Measurements from ENCODE around the gene TAGAP. TPM values are rescaled to one million over a fixed set of nuclear protein-coding genes. Genes with fewer than 3 reads are reported as not detected.

The TAGAP gene
- total and polyA plus RNA-seq, 2 donors (not counting 1 experiment from before 2014, with no cell fraction given) = 167 to 242 TPM

- H3K4me2 ChIP-seq (replicated peaks; ENCODE audit: low read depth, low read length, poor library complexity, severe bottlenecking) = no peak overlapping the region
- H3K4me3 ChIP-seq (ENCODE audit: control extremely low read depth in 1 of 5, extremely low read depth in 1 of 5, insufficient read depth in 1 of 5, low read depth in 2 of 5, low read length in 4 of 5) = no peak overlapping the region
- H3K79me2 ChIP-seq (ENCODE audit: control insufficient read depth, insufficient read depth, low read length) = no peaks in the 10 kb centered on the region
- no peak for DNase-seq
- H3K27ac ChIP-seq (ENCODE audit: low read length in 2 of 2) = no peak overlapping the region
- no peak for ATAC-seq (ENCODE audit: low read depth)
- TF ChIP-seq EZH2 (IDR thresholded peaks at IDR 0.05; ENCODE audit: borderline replicate concordance, insufficient read depth, low read depth, low read length, poor library complexity, severe bottlenecking) (no peak), CTCF (IDR thresholded peaks at IDR 0.05) (no peak)
- H3K27me3 ChIP-seq (replicated peaks in 1 of 4; ENCODE audit: control extremely low read depth in 1 of 4, control insufficient read depth in 3 of 4, insufficient read depth in 4 of 4, low read length in 3 of 4) = no peaks in the 10 kb centered on the region
- Mint-ChIP-seq H3K4me1 (peaks cover 48% of the 10 kb centered on the region), H3K27me3 (no peaks in the 10 kb centered on the region), H3K9me3 (ENCODE audit: insufficient read depth) (no peaks in the 10 kb centered on the region), H3K4me3 (no peak overlapping the region), H3K27ac (peak overlapping the region; percentile 61)
- H2AFZ ChIP-seq (ENCODE audit: insufficient read depth, low read depth, low read length, poor library complexity, severe bottlenecking) = peak overlapping the region; percentile 61
- peaks cover 31 to 33% of the 10 kb centered on the region in 2 donors for H3K4me1 ChIP-seq (ENCODE audit: control insufficient read depth in 2 of 2, insufficient read depth in 2 of 2, low read length in 2 of 2)
- ChIA-PET POLR2A (interaction anchor here (0.6 kb wide), 1 partner anchor 74 kb away, joined by 3 read pairs; no protein-coding TSS in a partner anchor), CTCF (interaction anchor here (1.3 kb wide), 1 partner anchor 14 kb away, joined by 4 read pairs; no protein-coding TSS in a partner anchor)
- WGBS (ENCODE audit: insufficient coverage) = 68% methylated on average over 13 of the region's 13 CpGs
- H4K20me1 ChIP-seq (ENCODE audit: control insufficient read depth, insufficient read depth, low read length, poor library complexity, severe bottlenecking) = no peaks in the 10 kb centered on the region
- no peaks in the 10 kb centered on the region for H3K9me3 ChIP-seq (ENCODE audit: control extremely low read depth in 1 of 3, control insufficient read depth in 2 of 3, insufficient read depth in 1 of 3, low read length in 2 of 3)
- H3K9ac ChIP-seq (ENCODE audit: low read length) = no peak overlapping the region
- intact Hi-C loops (cut with micrococcal nuclease) = no loop called here
- H3K36me3 ChIP-seq (replicated peaks in 1 of 2; ENCODE audit: control extremely low read depth in 1 of 2, control insufficient read depth in 1 of 2, extremely low read depth in 1 of 2, insufficient read depth in 2 of 2, low read length in 1 of 2) = no peaks in the 10 kb centered on the region
Observed at GRCh38 chr6:159077123-159077522, 32.3 kb upstream of the TAGAP start.

- peaks cover 16 to 19% of the 10 kb centered on the region in 2 donors for H3K4me1 ChIP-seq (ENCODE audit: control insufficient read depth in 2 of 2, insufficient read depth in 2 of 2, low read length in 2 of 2)
- Mint-ChIP-seq H3K9me3 (ENCODE audit: insufficient read depth) (no peaks in the 10 kb centered on the region), H3K4me3 (no peak overlapping the region), H3K27me3 (no peaks in the 10 kb centered on the region), H3K4me1 (peaks cover 39% of the 10 kb centered on the region), H3K27ac (no peak overlapping the region)
- no peaks in the 10 kb centered on the region for H3K36me3 ChIP-seq (replicated peaks in 1 of 2; ENCODE audit: control extremely low read depth in 1 of 2, control insufficient read depth in 1 of 2, extremely low read depth in 1 of 2, insufficient read depth in 2 of 2, low read length in 1 of 2)
- DNase-seq = no peak
- no peak overlapping the region for H3K9ac ChIP-seq (ENCODE audit: low read length)
- WGBS (ENCODE audit: insufficient coverage) = 89% methylated on average over 8 of the region's 12 CpGs
- H3K4me3 ChIP-seq (ENCODE audit: control extremely low read depth in 1 of 5, extremely low read depth in 1 of 5, insufficient read depth in 1 of 5, low read depth in 2 of 5, low read length in 4 of 5) = no peak overlapping the region
- H3K27ac ChIP-seq (ENCODE audit: low read length in 2 of 2) = no peak overlapping the region
- intact Hi-C loops (cut with micrococcal nuclease) = no loop called here
- H3K27me3 ChIP-seq (replicated peaks in 1 of 4; ENCODE audit: control extremely low read depth in 1 of 4, control insufficient read depth in 3 of 4, insufficient read depth in 4 of 4, low read length in 3 of 4) = no peaks in the 10 kb centered on the region
- H2AFZ ChIP-seq (ENCODE audit: insufficient read depth, low read depth, low read length, poor library complexity, severe bottlenecking) = no peak overlapping the region
- no peaks in the 10 kb centered on the region for H3K9me3 ChIP-seq (ENCODE audit: control extremely low read depth in 1 of 3, control insufficient read depth in 2 of 3, insufficient read depth in 1 of 3, low read length in 2 of 3)
- TF ChIP-seq EZH2 (IDR thresholded peaks at IDR 0.05; ENCODE audit: borderline replicate concordance, insufficient read depth, low read depth, low read length, poor library complexity, severe bottlenecking) = no peak
- ChIA-PET CTCF (interaction anchor here (1.3 to 1.7 kb wide), 2 partner anchors 12 to 13 kb away, joined by 4 to 7 read pairs; no protein-coding TSS in a partner anchor), POLR2A (interaction anchor here (0.5 kb wide), 1 partner anchor 232 kb away, joined by 4 read pairs; no protein-coding TSS in a partner anchor)
- no peak for ATAC-seq (ENCODE audit: low read depth)
- H4K20me1 ChIP-seq (ENCODE audit: control insufficient read depth, insufficient read depth, low read length, poor library complexity, severe bottlenecking) = no peaks in the 10 kb centered on the region
- H3K4me2 ChIP-seq (replicated peaks; ENCODE audit: low read depth, low read length, poor library complexity, severe bottlenecking) = no peak overlapping the region
- no peaks in the 10 kb centered on the region for H3K79me2 ChIP-seq (ENCODE audit: control insufficient read depth, insufficient read depth, low read length)
Observed at GRCh38 chr6:159075506-159076228, 30.9 kb upstream of the TAGAP start.
